Natural killer cell (primary cell): ENCODE measurements around the gene VWA3B. TPM values are rescaled to one million over a fixed set of nuclear protein-coding genes. Genes with fewer than 3 reads are reported as not detected.

Source experiments
- ATAC-seq, 3 donors: fragments of 150-1000 bp in 2 of 3; fragments of 200-7000 bp in 1 of 3; cut with Tn5 transposase; 1 replicate in 1 of 3; 2 replicates in 2 of 3; pipeline ENCODE4 v1.10.0; 2021; ENCODE audit warnings: mild to moderate bottlenecking in 2 of 3, moderate library complexity in 2 of 3
- DNase-seq, 2 donors: peaks; one replicate each; pipeline versions ENCODE4 v3.0.0 to v3.0.0-alpha.2; 2013 to 2021; ENCODE audit warnings: mixed read lengths in 1 of 2
- H3K27ac ChIP-seq: one replicate; pipeline ENCODE4 v1.5.1; 2013; ENCODE audit warnings: mild to moderate bottlenecking, low read length
- H3K27me3 ChIP-seq: one replicate; pipeline ENCODE4 v1.6.1; 2013; ENCODE audit warnings: low read length; ENCODE audit not compliant: control insufficient read depth, insufficient read depth
- H3K36me3 ChIP-seq: one replicate; pipeline ENCODE4 v1.6.1; 2013; ENCODE audit warnings: low read length; ENCODE audit not compliant: control insufficient read depth, insufficient read depth
- H3K4me1 ChIP-seq: one replicate; pipeline ENCODE4 v1.6.1; 2013; ENCODE audit warnings: low read length; ENCODE audit not compliant: control insufficient read depth, insufficient read depth
- H3K4me3 ChIP-seq: one replicate; pipeline ENCODE4 v1.5.1; 2013; ENCODE audit warnings: low read length
- H3K9me3 ChIP-seq: one replicate; pipeline ENCODE4 v1.6.1; 2013; ENCODE audit warnings: low read length; ENCODE audit not compliant: control insufficient read depth, insufficient read depth
- H3K27ac Mint-ChIP-seq, 2 donors: one replicate each; pipeline ENCODE4 v1.8.0; 2022; ENCODE audit warnings: mild to moderate bottlenecking in 2 of 2, mixed read lengths in 2 of 2, moderate library complexity in 1 of 2
- H3K27me3 Mint-ChIP-seq, 2 donors: one replicate each; pipeline ENCODE4 v1.8.0; 2022; ENCODE audit warnings: low read depth in 2 of 2, mixed read lengths in 2 of 2
- H3K36me3 Mint-ChIP-seq: one replicate; pipeline ENCODE4 v1.8.0; 2022; ENCODE audit warnings: mixed read lengths
- H3K4me1 Mint-ChIP-seq, 2 donors: one replicate each; pipeline ENCODE4 v1.8.0; 2022; ENCODE audit warnings: mixed read lengths in 2 of 2
- H3K4me3 Mint-ChIP-seq: one replicate; pipeline ENCODE4 v1.8.0; 2022; ENCODE audit warnings: mild to moderate bottlenecking, moderate library complexity, mixed read lengths
- H3K9me3 Mint-ChIP-seq, 2 donors: one replicate each; pipeline ENCODE4 v1.8.0; 2022; ENCODE audit warnings: mixed read lengths in 2 of 2
- WGBS: methylation state at CpG from one replicate; pipeline ENCODE4 v1.1.7; 2013; ENCODE audit warnings: missing lambda C conversion rate; ENCODE audit not compliant: insufficient coverage; 5-methylcytosine and 5-hydroxymethylcytosine counted together
- intact Hi-C: fragments of 100-400 bp; cut with micrococcal nuclease; formaldehyde crosslinking; loops from one replicate; pipeline ENCODE4 v1.14.2; 2022
- total RNA-seq, 4 donors: library from RNA; stranded (reverse); fragments of 120-200 nt in 1 of 4; gene quantifications; one replicate each; pipeline versions ENCODE4 v1.2.3 to v1.2.4, GENCODE V29; 2013 to 2022
- TF ChIP-seq, protein P1 (sequence below): fragments of 200-600 bp; IDR thresholded peaks from one replicate; pipeline ENCODE4 v1.8.0; 2022; ENCODE audit warnings: antibody characterized with exemption

VWA3B gene
- total RNA-seq, 3 donors from 2014 or later (not counting 1 experiment from before 2014, with no cell fraction given): not detected

DNA sequence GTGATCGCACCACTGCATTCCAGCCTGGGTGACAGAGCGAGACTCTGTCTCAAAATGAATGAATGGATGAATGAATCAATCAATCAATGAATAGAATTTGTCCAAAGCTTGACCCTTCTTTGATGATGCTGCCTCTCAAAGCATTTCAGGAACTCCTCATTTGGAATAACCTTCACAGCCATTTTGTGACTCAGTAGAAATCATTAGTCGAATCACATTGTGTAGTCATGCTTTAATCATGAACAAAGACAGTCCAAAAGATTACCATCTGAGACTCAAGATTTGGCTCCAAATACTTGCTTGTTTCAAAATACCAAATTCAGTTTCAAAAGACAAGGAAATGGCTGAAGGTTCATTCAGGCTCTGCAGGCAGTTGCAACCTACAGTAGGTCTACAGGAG, 83.1 kb downstream of the VWA3B start:
- whole genome bisulfite sequencing: 96% methylated on average over 3 of the region's 3 CpGs

DNA sequence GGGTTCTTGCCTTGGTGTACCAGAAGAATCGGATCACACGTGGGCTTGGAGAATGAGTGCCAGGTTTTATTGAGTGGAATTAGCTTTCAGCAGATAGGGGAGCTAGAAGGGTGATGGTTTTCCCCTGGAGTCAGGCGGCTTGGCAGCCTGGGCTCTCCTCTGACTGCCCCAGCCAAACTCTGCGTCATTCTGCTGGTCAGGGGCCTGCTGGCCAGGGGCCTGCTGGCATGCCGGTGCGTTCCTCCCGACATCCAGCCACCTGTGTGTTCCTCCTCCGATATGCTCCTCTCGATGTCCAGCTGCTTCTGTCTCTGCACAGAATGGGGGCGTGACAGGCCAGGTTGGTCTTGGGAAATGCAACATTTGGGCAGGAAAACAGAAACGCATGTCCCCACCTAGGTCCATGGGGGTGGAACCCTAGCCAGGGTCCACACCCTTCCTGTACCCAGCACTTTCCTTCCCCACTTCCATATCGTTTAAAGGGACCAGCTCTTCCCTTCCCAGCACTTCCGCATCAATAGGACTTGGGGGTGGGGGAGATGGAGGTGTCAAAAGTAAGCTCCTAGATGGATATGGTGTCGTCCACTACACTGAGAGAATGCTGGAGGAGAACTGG, 85.3 kb downstream of the VWA3B start:
- H3K4me1 ChIP-seq: no peaks in the 10 kb centered on the region
- no peaks in the 10 kb centered on the region for H3K4me1 Mint-ChIP-seq
- peaks cover 12 to 68% of the 10 kb centered on the region in 2 donors for H3K27me3 Mint-ChIP-seq
- no peaks in the 10 kb centered on the region for H3K36me3 ChIP-seq
- no peak overlapping the region for H3K27ac ChIP-seq
- H3K27me3 ChIP-seq: no peaks in the 10 kb centered on the region
- H3K4me3 Mint-ChIP-seq: no peak overlapping the region
- DNase-seq (no peak), ATAC-seq (no peak)
- no peak overlapping the region for H3K4me3 ChIP-seq
- intact Hi-C loops: no loop called here
- no peaks in the 10 kb centered on the region for H3K36me3 Mint-ChIP-seq
- H3K9me3 ChIP-seq: no peaks in the 10 kb centered on the region
- no peak overlapping the region for H3K27ac Mint-ChIP-seq
- TF ChIP-seq, protein P1, sequence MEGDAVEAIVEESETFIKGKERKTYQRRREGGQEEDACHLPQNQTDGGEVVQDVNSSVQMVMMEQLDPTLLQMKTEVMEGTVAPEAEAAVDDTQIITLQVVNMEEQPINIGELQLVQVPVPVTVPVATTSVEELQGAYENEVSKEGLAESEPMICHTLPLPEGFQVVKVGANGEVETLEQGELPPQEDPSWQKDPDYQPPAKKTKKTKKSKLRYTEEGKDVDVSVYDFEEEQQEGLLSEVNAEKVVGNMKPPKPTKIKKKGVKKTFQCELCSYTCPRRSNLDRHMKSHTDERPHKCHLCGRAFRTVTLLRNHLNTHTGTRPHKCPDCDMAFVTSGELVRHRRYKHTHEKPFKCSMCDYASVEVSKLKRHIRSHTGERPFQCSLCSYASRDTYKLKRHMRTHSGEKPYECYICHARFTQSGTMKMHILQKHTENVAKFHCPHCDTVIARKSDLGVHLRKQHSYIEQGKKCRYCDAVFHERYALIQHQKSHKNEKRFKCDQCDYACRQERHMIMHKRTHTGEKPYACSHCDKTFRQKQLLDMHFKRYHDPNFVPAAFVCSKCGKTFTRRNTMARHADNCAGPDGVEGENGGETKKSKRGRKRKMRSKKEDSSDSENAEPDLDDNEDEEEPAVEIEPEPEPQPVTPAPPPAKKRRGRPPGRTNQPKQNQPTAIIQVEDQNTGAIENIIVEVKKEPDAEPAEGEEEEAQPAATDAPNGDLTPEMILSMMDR: no peak
- 89% methylated on average over 13 of the region's 14 CpGs for WGBS
- H3K9me3 Mint-ChIP-seq: no peaks in the 10 kb centered on the region

More for the DNA sequence above, 83.1 kb downstream of the VWA3B start:
- intact Hi-C loops: no loop called here
- Mint-ChIP-seq H3K4me3 (no peak overlapping the region), H3K27ac (no peak overlapping the region), H3K36me3 (no peaks in the 10 kb centered on the region), H3K27me3 (peaks cover 9 to 64% of the 10 kb centered on the region in 2 donors), H3K4me1 (no peaks in the 10 kb centered on the region), H3K9me3 (no peaks in the 10 kb centered on the region)
- DNase-seq: no peak
- TF ChIP-seq, protein P1: no peak
- Histone ChIP-seq H3K4me1 (no peaks in the 10 kb centered on the region), H3K4me3 (no peak overlapping the region), H3K27me3 (no peaks in the 10 kb centered on the region), H3K27ac (no peak overlapping the region), H3K9me3 (no peaks in the 10 kb centered on the region), H3K36me3 (no peaks in the 10 kb centered on the region)
- ATAC-seq: no peak

DNA sequence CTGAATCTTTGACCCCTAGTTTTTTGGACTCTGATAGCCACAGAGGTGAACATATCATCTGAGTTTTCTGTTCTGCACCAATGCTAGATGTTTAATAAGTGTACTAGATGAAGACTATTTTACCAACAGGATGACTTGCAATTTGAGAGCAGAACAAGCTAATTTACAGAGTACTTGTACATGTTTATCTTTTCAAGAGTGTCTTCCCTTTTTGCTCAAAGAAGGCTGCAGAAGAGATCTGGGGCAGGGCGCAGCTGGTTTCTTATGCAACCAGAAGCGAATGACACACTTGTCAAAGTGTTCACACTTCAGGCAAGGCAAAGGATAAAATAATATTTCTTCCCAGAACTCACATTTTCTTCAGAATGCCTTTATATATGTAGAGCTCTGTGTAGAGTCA, 86.0 kb downstream of the VWA3B start:
- no peak overlapping the region for H3K27ac Mint-ChIP-seq
- peaks cover 16 to 68% of the 10 kb centered on the region in 2 donors for H3K27me3 Mint-ChIP-seq
- no peaks in the 10 kb centered on the region for H3K36me3 Mint-ChIP-seq
- ATAC-seq: no peak
- H3K4me3 ChIP-seq: no peak overlapping the region
- no peaks in the 10 kb centered on the region for H3K4me1 ChIP-seq
- H3K4me1 Mint-ChIP-seq: no peaks in the 10 kb centered on the region
- no peak for DNase-seq
- H3K36me3 ChIP-seq: no peaks in the 10 kb centered on the region
- H3K27me3 ChIP-seq: no peaks in the 10 kb centered on the region
- H3K4me3 Mint-ChIP-seq: no peak overlapping the region
- intact Hi-C loops: no loop called here
- TF ChIP-seq, protein P1: no peak
- 68% methylated on average over 2 of the region's 2 CpGs for WGBS
- no peaks in the 10 kb centered on the region for H3K9me3 Mint-ChIP-seq
- no peaks in the 10 kb centered on the region for H3K9me3 ChIP-seq
- H3K27ac ChIP-seq: no peak overlapping the region

DNA sequence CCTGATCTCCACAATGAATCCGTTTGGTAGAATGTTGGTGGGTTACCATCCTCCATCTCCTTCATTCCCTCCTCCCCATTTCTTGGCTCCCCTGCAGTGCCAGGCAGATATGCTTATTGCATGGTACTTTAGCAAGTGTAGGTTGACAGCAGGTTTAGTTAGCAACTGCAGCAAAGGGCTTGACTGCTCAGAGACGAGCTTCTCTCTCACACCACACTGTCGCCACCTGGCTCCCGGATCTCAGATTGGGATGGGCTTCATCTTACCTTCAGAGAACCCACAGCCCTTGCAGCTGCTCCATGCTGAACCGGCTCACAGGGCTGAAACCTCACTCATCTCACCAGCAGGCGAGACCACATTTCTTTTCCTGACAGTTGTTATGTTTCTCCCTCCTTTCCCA, 88.8 kb downstream of the VWA3B start:
- ATAC-seq (no peak), DNase-seq (peak in 1 of 2 donors; percentile 27)
- Mint-ChIP-seq H3K4me3 (no peak overlapping the region), H3K4me1 (no peaks in the 10 kb centered on the region), H3K27ac (no peak overlapping the region), H3K27me3 (peaks cover 27 to 72% of the 10 kb centered on the region in 2 donors), H3K36me3 (no peaks in the 10 kb centered on the region), H3K9me3 (no peaks in the 10 kb centered on the region)
- Histone ChIP-seq H3K4me3 (no peak overlapping the region), H3K9me3 (no peaks in the 10 kb centered on the region), H3K27me3 (no peaks in the 10 kb centered on the region), H3K4me1 (no peaks in the 10 kb centered on the region), H3K27ac (no peak overlapping the region), H3K36me3 (no peaks in the 10 kb centered on the region)
- intact Hi-C loops: no loop called here
- TF ChIP-seq, protein P1: no peak
- 40% methylated on average over 5 of the region's 6 CpGs for WGBS
